ENCODE results near the gene PIK3AP1.

PIK3AP1 gene

DNA sequence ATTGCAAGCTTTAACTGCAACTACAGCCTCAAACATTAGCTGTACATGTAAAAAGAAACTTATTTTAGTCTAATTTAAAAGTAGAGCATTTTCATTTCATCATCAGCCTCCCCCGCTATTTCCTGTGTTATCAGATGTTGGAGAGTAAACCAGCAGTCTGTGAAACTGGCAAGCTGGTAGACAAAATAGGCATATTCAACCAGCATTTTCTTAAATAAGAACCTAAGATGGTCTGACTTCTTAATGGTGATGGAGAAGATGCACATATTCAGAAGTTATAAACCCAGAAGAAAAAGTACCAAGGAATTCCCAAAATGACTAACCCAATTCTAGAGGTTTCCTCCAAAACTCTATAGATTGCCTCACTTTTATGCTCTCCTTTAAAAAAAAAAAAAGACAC, 24.9 kb downstream of the PIK3AP1 start:
- TF ChIP-seq, protein P1, sequence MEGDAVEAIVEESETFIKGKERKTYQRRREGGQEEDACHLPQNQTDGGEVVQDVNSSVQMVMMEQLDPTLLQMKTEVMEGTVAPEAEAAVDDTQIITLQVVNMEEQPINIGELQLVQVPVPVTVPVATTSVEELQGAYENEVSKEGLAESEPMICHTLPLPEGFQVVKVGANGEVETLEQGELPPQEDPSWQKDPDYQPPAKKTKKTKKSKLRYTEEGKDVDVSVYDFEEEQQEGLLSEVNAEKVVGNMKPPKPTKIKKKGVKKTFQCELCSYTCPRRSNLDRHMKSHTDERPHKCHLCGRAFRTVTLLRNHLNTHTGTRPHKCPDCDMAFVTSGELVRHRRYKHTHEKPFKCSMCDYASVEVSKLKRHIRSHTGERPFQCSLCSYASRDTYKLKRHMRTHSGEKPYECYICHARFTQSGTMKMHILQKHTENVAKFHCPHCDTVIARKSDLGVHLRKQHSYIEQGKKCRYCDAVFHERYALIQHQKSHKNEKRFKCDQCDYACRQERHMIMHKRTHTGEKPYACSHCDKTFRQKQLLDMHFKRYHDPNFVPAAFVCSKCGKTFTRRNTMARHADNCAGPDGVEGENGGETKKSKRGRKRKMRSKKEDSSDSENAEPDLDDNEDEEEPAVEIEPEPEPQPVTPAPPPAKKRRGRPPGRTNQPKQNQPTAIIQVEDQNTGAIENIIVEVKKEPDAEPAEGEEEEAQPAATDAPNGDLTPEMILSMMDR (IDR thresholded peaks at IDR 0.05): no peak
- Histone ChIP-seq H3K36me3 (peaks cover 7% of the 10 kb centered on the region), H3K4me3 (ENCODE audit: low read depth in 1 of 2, low read length in 1 of 2) (no peak overlapping the region), H3K27me3 (no peaks in the 10 kb centered on the region), H3K9me3 (no peaks in the 10 kb centered on the region), H3K4me1 (ENCODE audit: control insufficient read depth in 1 of 2, insufficient read depth in 1 of 2, low read depth in 1 of 2, low read length in 1 of 2) (peaks cover 28 to 30% of the 10 kb centered on the region in 2 experiments), H3K27ac (no peak overlapping the region)

DNA sequence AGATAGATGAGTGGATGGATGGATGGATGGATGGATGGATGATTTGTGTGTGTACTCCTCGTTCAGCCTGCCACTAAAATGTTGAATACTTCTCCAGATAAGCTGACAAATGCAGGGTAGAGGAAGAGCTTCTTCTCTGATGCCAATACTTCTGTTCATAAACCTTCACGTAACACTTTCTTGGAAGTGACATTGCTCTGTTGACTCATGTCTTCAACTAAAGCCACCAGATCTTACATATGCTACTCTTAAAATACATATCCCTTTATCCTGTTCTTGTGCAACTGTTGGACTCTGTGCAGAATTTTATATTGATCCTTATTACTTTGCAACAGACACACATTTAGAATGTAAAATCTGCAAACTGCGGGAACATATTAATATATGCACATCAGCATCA, 26.9 kb downstream of the PIK3AP1 start:
- Histone ChIP-seq H3K4me1 (ENCODE audit: control insufficient read depth in 1 of 2, insufficient read depth in 1 of 2, low read depth in 1 of 2, low read length in 1 of 2) (peaks cover 23 to 26% of the 10 kb centered on the region in 2 experiments), H3K27me3 (no peaks in the 10 kb centered on the region), H3K4me3 (ENCODE audit: low read depth in 1 of 2, low read length in 1 of 2) (no peak overlapping the region), H3K36me3 (peaks cover 7% of the 10 kb centered on the region), H3K27ac (no peak overlapping the region), H3K9me3 (no peaks in the 10 kb centered on the region)
- TF ChIP-seq, protein P1 (IDR thresholded peaks at IDR 0.05): no peak

DNA sequence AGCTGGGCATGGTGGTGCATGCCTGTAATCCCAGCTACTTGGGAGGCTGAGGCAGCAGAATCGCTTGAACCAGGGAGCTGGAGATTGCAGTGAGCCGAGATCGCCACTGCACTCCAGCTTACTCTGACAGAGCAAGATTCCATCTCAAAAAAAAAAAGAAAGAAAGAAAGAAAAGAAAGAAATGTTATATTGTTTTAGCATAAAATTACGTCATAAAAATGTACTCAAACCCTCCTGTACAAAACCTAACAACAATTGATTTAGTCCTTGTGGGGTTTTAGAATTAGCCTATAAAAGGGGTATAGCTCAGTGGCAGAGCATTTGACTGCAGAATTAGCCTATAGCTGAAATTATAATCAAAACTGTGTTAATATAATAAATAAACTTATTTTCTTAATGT, 27.9 kb downstream of the PIK3AP1 start:
- H3K4me1 ChIP-seq (ENCODE audit: control insufficient read depth in 1 of 2, insufficient read depth in 1 of 2, low read depth in 1 of 2, low read length in 1 of 2): peaks cover 33 to 36% of the 10 kb centered on the region in 2 experiments
- TF ChIP-seq, protein P1 (IDR thresholded peaks at IDR 0.05): no peak
- H3K27ac ChIP-seq: no peak overlapping the region
- H3K9me3 ChIP-seq: no peaks in the 10 kb centered on the region
- H3K36me3 ChIP-seq: peaks cover 7% of the 10 kb centered on the region
- H3K4me3 ChIP-seq (ENCODE audit: low read depth in 1 of 2, low read length in 1 of 2): no peak overlapping the region
- no peaks in the 10 kb centered on the region for H3K27me3 ChIP-seq

DNA sequence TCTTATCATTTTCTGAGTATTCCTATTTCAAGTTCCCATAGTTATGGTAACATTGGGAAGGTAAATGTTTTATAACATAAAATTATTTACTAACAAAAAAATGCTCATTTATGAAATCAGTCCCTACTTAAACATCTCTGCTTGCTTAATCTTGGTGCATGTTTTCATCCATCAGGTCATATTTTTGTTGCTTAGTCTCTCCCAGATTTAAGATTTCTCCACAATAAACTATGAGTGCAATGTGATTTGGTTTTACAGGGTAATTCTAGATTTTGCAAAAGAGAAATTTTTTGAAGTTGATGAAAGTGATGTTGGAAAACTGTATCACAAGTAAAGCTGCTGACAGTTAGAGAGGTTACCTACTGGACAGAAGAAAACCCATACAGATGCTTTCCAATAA, 28.6 kb downstream of the PIK3AP1 start:
- no peaks in the 10 kb centered on the region for H3K27me3 ChIP-seq
- peaks cover 2% of the 10 kb centered on the region for H3K36me3 ChIP-seq
- H3K27ac ChIP-seq: no peak overlapping the region
- H3K4me1 ChIP-seq (ENCODE audit: control insufficient read depth in 1 of 2, insufficient read depth in 1 of 2, low read depth in 1 of 2, low read length in 1 of 2): peaks cover 40 to 43% of the 10 kb centered on the region in 2 experiments
- H3K4me3 ChIP-seq (ENCODE audit: low read depth in 1 of 2, low read length in 1 of 2): no peak overlapping the region
- TF ChIP-seq, protein P1 (IDR thresholded peaks at IDR 0.05): no peak
- H3K9me3 ChIP-seq: no peaks in the 10 kb centered on the region

DNA sequence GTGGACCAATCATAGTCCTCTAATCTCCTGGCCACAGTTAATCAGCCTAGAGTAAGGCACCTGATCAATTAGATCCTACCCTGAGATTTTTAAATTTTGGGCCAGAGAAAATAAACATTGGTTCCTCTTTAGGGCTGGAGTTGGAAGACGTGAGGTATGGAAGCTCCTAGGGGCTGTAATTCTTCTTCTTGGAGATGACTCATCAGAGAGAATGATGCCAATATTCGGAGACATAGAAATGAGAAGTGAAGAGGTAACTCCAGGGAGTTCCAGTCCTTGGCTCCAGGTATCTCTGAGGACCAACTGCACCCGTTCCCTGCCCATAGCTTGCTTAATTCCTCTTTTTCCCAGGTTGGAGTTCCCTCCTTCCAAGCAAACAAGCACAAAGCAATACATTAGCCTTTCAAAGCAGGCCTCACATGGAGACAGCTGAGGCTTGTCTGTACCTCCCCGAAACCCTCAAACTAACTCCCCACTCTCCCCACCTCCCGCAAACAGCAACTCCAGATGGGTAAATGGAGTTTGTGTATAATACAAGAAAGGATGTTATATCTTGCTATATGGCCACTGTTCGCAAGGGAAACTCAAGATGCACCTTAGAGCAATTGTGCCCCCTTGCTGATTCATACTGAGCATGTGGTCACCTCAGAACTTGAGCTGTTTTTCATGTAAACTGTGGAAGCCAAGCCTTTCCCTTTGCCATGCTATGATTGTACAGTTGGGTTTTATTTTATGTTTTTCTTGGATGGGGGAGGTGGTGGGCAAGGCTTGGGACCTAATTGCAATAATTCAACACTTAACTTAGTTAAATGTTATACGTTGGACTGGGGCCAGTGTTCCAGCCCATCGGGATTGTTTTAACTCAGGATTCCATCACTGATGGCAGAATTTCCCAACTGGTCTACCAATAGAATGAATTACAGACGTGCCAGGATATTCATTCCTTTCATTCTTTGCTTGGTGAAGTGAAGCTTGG, 29.3 kb downstream of the PIK3AP1 start:
- H3K9me3 ChIP-seq: no peaks in the 10 kb centered on the region
- TF ChIP-seq, protein P1 (IDR thresholded peaks at IDR 0.05): no peak
- no peaks in the 10 kb centered on the region for H3K27me3 ChIP-seq
- no peak overlapping the region for H3K4me3 ChIP-seq (ENCODE audit: low read depth in 1 of 2, low read length in 1 of 2)
- H3K4me1 ChIP-seq (ENCODE audit: control insufficient read depth in 1 of 2, insufficient read depth in 1 of 2, low read depth in 1 of 2, low read length in 1 of 2): peaks cover 42 to 50% of the 10 kb centered on the region in 2 experiments
- peak overlapping the region; percentile 33 for H3K27ac ChIP-seq
- no peaks in the 10 kb centered on the region for H3K36me3 ChIP-seq

Data from neutrophil (primary cell).